Ishikawa (cell line): ENCODE measurements around the gene SGMS1.

Experiments
- CEBPB ChIP-seq: IDR thresholded peaks from 2 replicates; pipeline ENCODE4 v1.6.1; 2012
- EP300 ChIP-seq: IDR thresholded peaks from 2 replicates; pipeline ENCODE4 v1.6.1; 2012; ENCODE audit warnings: borderline replicate concordance
- FOXM1 ChIP-seq: IDR thresholded peaks from 2 replicates; pipeline ENCODE4 v1.6.1; 2012; ENCODE audit warnings: low read depth, borderline replicate concordance
- RAD21 ChIP-seq: IDR thresholded peaks from 2 replicates; pipeline ENCODE4 v1.6.1; 2012; ENCODE audit warnings: low read depth
- TF ChIP-seq, protein P1 (sequence below): IDR thresholded peaks from 2 replicates; pipeline ENCODE4 v1.6.1; 2012
- TF ChIP-seq, protein P2 (sequence below): IDR thresholded peaks from 2 replicates; pipeline ENCODE4 v1.6.1; 2012
- TF ChIP-seq, protein P3 (sequence below): IDR thresholded peaks from 2 replicates; pipeline ENCODE4 v1.6.1; 2012; ENCODE audit warnings: low read depth, mild to moderate bottlenecking

DNA sequence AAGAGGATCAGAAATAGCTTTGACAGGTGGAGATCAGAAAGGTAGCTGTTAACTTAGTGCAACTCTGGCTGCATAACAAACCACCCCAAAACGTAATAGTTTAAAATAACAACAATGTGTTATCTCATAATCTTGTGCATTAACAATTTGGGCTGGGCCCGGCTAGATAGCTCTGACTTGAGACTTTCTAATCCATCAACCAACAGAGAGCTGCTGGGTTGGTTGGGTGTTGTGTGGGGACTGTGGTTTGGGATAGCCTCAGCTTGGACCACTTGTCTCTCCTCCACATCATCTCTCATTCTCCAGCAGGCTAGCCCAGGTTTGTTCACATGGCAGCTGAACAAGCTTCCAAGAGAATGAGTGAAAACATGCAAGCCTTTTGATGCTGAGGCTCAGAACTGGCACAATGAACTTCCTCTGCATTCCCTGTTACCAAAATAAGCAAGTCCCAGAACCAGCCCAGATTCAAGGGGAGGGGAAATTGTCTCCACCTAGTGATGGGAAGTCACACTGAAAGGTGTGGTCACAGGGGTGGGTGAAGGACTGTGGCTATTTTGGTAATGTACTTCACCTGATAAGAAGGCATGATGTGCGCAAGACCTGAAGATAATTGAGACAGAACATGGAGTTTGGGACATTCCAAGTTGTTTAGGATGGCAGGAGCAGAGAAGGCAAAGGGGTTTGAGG, 352.0 kb downstream of the SGMS1 start:
- TF ChIP-seq CEBPB (no peak), RAD21 (no peak), FOXM1 (no peak), EP300 (no peak)
- TF ChIP-seq, protein P1, sequence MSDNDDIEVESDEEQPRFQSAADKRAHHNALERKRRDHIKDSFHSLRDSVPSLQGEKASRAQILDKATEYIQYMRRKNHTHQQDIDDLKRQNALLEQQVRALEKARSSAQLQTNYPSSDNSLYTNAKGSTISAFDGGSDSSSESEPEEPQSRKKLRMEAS: no peak
- TF ChIP-seq, protein P2, sequence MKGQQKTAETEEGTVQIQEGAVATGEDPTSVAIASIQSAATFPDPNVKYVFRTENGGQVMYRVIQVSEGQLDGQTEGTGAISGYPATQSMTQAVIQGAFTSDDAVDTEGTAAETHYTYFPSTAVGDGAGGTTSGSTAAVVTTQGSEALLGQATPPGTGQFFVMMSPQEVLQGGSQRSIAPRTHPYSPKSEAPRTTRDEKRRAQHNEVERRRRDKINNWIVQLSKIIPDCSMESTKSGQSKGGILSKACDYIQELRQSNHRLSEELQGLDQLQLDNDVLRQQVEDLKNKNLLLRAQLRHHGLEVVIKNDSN: no peak
- TF ChIP-seq, protein P3, sequence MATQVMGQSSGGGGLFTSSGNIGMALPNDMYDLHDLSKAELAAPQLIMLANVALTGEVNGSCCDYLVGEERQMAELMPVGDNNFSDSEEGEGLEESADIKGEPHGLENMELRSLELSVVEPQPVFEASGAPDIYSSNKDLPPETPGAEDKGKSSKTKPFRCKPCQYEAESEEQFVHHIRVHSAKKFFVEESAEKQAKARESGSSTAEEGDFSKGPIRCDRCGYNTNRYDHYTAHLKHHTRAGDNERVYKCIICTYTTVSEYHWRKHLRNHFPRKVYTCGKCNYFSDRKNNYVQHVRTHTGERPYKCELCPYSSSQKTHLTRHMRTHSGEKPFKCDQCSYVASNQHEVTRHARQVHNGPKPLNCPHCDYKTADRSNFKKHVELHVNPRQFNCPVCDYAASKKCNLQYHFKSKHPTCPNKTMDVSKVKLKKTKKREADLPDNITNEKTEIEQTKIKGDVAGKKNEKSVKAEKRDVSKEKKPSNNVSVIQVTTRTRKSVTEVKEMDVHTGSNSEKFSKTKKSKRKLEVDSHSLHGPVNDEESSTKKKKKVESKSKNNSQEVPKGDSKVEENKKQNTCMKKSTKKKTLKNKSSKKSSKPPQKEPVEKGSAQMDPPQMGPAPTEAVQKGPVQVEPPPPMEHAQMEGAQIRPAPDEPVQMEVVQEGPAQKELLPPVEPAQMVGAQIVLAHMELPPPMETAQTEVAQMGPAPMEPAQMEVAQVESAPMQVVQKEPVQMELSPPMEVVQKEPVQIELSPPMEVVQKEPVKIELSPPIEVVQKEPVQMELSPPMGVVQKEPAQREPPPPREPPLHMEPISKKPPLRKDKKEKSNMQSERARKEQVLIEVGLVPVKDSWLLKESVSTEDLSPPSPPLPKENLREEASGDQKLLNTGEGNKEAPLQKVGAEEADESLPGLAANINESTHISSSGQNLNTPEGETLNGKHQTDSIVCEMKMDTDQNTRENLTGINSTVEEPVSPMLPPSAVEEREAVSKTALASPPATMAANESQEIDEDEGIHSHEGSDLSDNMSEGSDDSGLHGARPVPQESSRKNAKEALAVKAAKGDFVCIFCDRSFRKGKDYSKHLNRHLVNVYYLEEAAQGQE: no peak
